GM21381 (cell line): ENCODE results near the gene CCDC66.

Experiments
- ATAC-seq: cut with Tn5 transposase; IDR thresholded peaks from one replicate; pipeline ENCODE4 v1.9.1; 2021; ENCODE audit warnings: mild to moderate bottlenecking, moderate library complexity; ENCODE audit not compliant: unreplicated experiment

Gene CCDC66

DNA sequence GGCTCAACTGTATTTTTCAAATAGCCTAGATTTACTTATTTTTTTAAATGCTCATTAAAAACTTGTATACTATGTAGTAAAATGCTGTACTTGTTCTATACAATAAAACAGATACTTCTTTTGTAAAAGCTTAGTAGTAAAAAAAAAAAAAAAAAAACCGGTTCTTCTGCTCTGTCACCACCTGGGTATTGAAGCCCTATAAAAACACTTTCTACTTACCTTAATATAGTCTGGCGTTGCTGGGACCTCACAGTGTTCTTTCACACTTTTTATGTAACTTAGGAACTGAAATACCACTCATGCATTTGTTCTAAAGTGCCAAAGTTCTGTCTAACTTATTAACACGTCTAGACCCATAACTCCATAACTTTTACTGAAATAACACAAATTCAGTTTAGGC lies 64.7 kb downstream of the CCDC66 start:
- no peak for ATAC-seq

DNA sequence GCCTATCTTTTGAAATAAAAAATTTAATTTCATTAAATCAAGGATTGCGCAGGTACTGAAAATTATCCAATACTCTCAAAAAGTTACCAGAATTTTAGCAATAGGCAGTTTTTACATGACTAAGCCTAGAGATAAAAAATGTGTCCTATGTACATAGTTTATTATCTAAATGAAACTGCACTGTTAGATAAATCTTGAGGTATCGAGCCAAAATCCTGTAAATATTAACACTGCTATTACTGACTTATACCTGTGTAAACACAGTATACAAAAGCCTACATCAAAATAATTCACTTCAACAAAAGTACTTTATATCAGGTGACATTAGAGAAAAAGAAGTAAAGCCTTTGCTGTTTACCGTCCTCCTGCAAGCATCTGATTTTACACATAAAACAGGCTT lies 65.4 kb downstream of the CCDC66 start:
- no peak for ATAC-seq

DNA sequence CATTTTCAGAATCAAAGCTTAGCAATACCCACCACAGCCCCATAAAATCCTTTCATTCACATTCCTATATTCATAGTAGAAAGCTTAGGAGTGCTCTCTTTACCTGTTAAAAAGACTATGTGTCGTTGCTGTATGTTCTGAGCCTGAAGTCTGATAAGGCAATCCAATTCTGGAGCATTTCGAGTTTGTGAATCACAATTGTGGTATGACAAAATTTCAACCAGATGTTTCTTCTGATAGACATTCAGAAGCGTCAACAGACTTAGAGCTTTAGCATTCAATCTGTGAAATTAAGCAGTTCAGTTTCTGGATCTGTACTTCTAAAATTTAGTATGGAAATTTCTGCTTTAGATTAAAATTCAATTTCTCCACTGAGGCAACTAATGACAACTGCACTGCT lies 67.8 kb downstream of the CCDC66 start:
- ATAC-seq: no peak

DNA sequence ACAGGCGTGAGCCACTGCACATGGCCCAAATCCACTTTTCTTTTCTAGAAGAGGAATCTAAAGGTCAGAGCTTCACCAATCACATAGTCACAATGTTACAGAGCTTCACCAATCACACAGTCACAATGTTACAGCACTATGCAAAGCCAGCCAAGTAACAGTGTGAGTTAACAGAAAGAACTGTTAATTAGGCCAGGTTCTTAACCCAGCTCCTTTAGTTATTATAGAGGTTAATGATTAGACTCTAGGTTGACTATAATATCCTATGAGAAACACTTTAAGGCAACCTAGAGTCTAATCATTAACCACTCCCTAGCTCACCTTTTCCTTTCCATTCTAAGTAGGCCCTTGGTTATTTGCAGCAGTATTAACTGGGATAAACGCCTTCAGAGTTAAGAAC lies 72.1 kb downstream of the CCDC66 start:
- ATAC-seq: peak; percentile 75

DNA sequence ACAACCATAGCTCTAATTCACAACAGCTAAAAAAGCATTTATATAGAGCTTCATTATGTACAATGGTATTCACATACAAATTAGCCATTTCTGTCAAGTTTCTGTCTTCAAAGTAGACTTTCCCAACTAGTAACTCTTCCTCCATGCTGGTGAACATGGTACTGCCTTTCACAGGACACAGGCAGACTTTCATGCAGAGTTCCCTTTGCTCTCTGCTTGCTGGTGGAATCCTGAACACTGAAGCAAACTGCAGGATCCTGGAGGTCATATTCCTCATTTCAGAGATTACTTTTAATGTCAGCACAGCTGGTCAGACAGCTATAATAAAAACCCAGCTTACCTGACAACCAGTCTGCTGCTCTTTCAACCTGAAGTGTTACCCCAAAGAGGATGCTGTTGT lies 72.5 kb downstream of the CCDC66 start:
- peak; percentile 32 for ATAC-seq

DNA sequence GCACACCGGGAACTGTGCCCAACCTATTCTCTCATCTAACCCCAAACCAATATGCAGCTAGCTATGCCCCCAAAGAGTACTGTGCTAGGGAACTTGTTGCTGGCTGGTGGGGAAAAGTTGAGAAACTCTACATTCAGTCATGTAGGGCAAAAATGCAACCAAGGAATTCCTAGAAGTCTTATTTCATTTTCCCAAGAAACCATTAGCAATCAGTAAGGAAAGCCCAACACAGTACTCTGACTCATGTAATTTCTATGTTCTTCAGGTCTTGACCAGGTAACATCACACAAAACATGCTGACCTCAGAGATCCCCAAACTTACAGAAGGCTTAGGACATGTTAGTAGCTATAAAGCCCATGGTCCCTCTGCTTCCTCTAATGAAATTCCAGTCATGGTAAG lies 74.0 kb downstream of the CCDC66 start:
- no peak for ATAC-seq

DNA sequence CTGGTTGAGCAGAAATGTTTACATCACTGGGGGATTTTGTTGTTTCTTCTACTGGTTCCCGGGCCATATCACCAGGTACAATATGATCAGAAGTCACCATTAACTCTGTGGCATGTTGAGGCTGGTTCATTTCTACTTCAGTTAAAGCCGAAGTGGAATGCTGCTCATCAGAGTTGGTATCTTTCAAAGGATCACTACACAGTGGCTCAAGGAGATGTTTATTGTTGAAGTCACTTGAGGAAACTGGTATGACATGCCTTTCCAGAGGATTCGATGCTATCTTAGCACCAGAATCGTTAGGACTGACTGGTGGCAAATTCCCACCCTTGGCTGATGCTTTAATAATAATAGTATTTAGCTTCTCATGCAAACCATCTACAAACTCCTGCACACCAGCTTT lies 76.2 kb downstream of the CCDC66 start:
- no peak for ATAC-seq

DNA sequence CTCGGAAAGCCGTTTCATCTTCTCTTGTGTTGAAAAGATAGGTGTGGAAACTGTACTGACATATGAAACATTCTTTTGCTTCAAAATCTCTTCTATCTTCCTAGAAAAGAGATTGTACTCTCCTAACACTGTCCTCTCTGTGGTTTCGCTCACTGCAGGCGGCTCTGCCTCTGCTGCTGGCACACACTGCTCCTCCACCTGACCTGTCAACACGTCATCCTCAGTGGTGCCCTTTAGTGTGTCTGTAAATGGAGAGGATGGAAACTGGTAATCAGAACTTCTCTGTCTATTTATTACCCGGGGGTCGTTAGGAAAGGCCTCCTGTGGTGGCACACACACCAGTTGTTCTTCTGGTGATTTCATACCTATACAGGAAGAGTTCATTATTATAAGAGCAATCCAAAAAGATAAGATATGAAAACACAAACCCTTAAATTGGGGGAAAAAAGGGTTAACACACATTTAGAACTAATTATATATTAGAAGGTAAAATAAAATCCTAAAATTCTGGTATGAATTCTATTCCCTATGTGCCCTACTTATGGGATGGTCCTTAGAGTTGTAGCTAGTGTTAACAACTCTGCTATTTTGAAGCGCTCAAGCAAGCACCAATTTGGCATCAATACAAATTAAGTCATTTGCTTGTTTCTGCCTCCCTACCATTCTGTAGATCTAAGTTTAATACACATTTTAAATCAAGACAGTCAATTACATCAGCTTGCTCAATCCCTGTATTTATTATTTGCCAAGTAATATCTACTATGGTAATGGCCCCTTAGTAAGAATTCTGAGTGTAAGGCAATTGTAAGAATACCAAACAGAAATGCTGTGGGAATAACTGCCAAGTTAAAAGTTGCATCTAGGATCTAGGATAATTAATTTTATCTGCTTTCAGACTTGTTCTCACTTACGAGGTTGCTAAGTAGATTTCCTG lies 76.9 kb downstream of the CCDC66 start:
- no peak for ATAC-seq

DNA sequence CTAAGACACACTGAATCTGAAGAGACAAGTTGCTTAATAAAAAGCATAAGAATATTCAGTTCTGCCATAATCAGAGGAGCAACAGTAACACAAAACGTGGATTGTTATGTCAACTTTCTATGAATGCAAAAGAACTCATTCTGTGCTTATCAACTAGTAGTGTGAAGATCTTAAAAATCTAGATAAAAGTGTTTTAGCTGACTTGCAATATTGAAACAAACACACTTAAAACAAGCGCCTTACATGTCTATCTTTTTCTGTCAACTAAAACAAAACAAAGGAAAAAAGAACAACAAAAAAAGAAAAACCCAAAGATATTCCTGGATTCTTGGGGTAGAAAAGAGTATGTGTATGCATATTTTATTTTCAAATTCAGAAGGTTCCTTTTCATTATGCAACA lies 88.4 kb downstream of the CCDC66 start:
- no peak for ATAC-seq

DNA sequence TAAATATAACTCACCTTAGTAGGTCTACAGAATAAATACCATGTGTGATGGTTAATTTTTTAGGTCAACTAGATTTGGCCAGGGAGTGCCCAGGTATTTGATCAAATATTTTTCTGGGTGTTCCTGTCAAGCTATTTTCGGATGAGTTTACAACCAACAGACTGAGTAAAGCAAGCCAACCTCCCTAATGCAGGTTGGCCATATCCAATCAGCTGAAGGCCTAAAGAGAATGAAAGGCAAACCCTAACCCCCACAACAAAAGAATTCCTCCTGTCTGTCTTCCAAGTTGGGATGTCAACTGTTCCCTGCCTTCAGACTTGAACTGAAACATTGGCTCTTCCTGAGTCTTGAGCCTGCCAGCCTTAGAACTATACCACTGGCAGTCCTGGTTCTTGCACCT lies 97.5 kb downstream of the CCDC66 start:
- ATAC-seq: no peak

DNA sequence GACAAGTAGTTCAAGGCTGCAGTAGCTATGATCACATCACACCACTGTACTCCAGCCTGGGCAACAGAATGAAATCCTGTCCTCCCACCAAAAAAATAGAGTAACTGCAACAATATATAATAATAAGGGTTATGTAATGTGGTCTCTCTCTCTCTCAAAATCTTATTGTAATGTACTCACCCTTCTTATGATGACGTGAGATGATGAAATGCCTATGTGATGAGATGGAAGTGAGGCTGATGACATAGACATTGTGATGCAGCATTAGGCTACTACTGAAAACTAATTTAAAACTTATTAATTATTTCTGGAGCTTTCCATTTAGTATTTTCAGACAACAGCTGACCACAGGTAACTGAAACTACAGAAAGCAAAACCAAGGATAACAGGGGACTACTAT lies 98.7 kb downstream of the CCDC66 start:
- ATAC-seq: no peak

DNA sequence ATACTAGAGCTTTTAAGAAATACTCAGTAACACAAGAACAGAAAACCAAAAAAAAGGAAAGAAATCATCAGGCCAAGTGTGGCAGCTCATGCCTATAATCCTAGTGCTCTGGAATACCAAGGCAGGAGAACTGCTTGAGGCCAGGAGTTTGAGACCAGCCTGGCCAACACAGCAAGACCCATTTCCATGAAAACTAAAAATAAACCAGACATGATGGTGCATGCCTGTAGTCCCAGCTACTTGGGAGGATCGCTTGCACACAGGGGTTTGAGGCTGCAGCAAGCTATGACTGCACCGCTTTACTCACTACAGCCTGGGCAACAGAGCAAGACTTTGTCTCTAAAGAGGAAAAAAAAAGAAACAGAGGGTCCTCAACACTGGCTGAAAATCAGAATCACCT lies 107.8 kb downstream of the CCDC66 start:
- ATAC-seq: no peak

DNA sequence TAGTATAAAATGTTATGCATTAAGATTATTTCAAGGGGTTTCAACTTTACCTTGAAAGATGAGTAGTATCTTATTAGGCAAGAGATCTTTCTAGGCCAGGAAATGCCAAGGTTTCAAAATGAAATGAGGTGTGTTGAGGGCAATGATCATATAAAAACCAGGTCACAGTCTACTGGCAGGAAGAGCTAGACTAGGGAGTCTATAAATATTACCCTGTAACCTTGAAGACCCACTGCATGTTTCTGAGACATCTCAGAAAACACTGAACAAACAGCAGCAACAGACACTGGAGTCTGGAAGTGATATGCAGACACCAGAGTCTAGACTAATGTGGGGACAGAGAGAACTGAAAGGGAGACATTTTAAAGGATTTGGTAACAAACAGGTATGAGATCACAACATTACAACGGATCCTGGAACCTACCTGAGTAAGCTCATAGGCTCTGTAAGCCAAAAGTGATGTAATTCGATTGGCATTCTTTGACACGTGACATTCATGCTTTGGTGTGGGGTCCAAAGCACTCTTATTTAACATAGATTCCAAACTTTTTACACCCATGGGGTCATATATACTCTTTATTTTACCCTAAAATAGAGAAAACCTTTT lies 111.1 kb downstream of the CCDC66 start:
- no peak for ATAC-seq
